ENCODE results near the gene COQ9.
"Not testable (repeated sequence)": the region's sequence is repeated elsewhere in the genome, so short reads cannot be mapped to it uniquely, and the experiment has no call there.

The COQ9 gene

GRCh38 chr16:57447186-57447962 lies at the start of gene COQ9, which contains the start of gene CIAPIN1:
COQ9 (plus strand) TSS chr16:57447479; CDS start chr16:57447506, 27 bp downstream.
CIAPIN1 (minus strand) TSS chr16:57447385; CDS start chr16:57440928, 6,457 bp downstream.
- peak; percentile 48 for DNase-seq

- DNase-seq, result not testable (repeated sequence)
Measured at GRCh38 chr16:57397493-57397892, 49.8 kb upstream of the COQ9 start.

GRCh38 chr16:57401943-57402640 lies 45.2 kb upstream of the COQ9 start:
- no peak for DNase-seq

DNA sequence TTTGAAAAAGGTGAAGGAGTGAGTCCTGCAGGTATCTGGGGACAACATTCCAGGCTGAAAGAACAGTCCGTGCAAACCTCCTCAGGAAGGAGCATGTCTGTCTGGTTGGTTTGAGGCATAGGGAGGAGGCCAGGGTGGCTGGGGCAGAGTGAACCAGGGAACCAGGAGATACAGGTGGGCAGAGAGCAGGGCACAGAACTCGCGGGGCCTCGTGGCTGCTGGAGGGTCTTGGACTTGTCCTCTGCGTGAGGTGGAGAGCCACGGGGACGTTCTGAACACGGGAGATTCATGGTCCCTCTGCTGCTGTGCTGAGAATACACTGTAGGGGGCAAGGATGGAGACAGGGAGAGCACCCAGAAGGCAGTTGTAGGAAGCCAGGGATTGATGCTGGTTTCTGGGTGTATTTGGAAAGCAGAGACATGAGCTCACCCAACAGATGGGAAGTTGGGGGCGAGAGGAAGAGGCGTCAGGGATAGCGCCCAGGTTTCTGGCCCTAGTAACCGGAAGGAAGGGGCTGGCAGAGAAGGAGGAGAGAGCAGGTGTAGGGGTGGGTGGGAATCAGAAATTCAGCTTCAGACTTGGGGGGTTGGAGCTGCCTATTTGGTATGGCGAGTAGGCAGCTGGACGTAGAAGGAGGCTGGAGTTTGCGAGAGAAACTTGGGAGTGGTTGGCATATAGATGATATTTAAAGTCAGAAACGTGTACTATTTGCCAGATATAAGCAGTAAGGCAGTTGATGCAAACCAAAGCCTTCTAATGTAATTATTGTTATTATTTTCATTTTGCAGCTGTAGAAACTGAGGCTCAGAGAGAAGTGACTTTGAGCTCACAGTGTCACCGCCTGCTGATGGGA lies 43.1 kb upstream of the COQ9 start, which contains the start of gene CCL17:
Gene CCL17, plus strand, starts transcription at position 803 of the 853 bp plus-strand sequence. CDS start 9,166 bp downstream, outside the sequence.
- DNase-seq, result no peak

DNA sequence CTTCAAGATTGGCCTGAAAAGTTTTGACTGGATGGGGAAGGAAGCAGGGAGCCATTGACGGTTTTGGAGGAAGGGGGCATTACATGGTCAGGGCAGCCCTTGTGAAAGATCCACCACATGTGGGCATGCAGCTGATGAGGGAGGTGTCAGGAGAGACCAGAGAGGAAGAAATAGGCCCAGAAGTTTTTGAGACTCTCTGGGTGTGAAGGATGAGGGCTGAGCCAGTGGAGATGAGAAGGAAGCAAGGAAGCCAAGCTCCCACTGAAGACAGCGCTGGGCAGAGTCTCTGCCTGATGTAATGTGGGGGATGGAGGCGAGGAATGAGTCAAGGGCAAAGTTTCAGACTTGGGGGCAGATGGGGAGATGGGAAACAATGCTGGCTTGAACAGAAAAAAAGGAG lies 42.2 kb upstream of the COQ9 start:
- no peak for DNase-seq

GRCh38 chr16:57406881-57407280 lies 40.4 kb upstream of the COQ9 start:
- DNase-seq, result no peak

- no peak for DNase-seq
Measured at GRCh38 chr16:57407521-57408353, 39.5 kb upstream of the COQ9 start.

- no peak for DNase-seq
Measured at GRCh38 chr16:57409065-57409464, 38.2 kb upstream of the COQ9 start.

GRCh38 chr16:57409870-57410587 lies 37.2 kb upstream of the COQ9 start:
- DNase-seq, result no peak

DNA sequence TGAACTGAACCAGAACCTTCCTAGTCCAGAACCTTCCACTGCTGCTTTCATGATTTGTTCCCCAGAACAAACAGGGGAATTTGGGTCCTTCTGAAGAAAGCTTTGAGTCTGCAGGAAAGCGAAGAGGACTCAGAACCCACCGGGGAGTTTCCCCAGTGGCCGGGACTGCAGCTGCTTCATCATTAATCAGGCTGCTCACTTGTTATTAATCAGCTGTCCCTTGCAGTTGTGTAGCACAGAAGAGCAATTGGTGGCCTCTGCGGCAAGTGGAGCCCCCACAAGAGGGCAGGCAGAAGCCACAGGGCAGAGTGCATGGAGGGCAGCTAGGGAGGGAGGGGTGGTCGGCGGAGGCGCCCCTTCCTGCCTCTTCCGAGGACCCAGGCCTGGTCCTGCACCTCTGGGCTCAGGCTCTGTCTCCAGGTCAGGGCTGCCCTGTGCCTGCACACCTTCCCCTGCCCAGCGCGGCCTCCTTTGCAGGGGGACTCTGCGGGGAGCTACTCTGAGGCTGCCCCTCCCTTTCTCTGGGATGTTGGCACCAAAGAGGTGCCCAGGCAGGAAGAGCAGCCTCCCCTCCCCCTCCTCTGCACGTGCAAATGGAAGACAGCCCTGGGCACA lies 35.8 kb upstream of the COQ9 start:
- DNase-seq, result no peak

DNA sequence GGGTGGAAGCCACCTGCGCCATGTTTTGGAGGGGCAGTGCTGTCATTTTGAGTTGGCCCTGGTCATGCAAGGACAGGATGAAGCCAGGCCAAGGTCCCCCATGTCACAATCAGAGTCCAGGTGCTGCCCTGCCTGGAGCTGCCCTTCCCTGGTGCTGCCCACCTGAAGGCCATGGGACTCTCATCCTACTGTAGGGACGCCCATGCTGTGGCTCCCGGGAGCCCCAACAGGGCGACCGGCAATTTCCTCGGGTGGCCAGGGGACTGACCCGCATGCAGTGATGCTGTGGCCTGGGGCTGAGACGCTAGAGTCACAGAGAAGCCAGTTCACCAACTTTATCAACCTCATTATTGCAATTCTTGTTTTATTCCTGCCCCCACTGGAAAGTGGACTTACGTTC lies 34.7 kb upstream of the COQ9 start:
- DNase-seq, result no peak

- no peak for DNase-seq
Measured at GRCh38 chr16:57413301-57413730, 34.0 kb upstream of the COQ9 start.

GRCh38 chr16:57413733-57414132 lies 33.5 kb upstream of the COQ9 start:
- DNase-seq, result no peak

DNA sequence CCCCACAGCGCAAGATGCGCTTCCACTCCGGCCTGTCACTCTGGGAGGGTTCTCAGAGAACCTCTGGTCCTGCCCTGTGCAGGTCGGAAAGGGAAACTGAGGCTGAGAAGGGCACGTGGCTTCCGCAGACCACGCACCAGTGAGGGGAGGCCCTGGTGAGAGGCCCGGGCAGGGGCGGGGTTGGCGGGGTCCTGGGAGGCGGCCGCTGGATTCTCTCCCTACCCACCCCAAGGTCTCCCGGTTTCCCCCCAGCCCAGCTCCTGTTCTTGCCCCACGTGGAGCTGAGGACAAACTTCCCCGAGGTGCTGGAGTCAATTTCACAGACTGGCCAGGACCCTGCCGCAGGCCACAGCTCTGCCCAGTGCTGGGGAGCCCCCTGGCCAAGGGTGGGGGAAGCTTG lies 31.2 kb upstream of the COQ9 start:
- no peak for DNase-seq

- no peak for DNase-seq
Measured at GRCh38 chr16:57419506-57419905, 27.8 kb upstream of the COQ9 start.

DNA sequence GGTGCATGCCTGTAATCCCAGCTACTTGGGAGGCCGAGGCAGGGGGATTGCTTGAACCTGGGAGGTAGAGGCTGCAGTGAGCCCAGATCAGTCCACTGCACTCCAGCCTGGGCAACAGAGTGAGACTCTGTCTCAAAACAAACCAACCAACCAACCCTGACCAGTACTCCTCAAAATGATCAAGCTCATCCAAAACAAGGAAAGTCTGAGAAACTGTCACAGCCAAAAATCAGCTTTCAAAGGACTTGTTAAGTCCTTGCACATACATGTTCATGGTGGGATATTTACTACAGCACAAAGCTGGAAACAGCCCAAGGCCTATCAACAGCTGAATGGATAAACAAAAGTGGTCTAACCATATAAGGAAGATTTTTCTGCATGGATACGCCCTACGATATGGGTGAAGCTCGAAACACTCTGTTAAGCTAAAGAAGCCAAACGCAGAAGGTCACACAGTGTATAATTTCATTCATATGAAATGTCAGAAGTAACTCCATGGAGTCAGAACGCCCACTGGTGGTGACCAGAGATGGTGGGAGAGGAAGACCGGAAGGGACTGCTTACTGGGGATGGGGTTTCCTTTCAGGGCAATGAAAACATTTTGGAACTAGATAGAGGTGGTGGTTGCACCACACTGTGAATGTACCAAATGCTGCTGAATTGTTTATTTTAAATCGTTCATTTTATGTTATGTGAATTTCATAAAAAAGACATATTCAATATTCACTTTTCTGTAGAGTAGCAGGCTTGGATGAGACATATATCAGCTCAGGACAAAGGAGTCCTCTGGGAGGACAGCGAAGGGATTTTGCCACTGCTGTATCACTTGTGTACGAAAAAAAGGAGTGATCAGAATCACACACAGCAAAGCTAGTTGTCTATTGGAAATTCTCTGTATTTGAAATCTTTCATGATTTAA lies 25.0 kb upstream of the COQ9 start:
- no peak for DNase-seq

DNA sequence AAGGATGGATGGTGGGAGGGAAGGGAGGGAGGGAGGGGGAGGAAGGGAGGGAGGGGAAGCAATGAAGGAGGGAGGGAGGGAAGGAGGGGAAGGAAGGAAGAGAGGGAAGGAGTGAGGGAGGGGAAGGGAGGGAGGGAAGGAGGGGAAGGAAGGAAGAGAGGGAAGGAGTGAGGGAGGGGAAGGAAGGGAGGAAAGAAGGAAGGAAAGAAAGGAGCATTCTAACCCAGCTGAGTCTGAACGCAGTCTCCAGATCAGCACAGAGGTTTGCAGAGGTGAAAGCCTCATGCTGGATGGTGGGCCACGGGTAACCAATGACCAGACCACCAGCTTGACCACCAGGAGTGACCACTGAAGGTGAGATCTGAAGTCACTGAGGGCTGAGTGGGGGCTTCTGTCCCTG lies 24.1 kb upstream of the COQ9 start:
- DNase-seq, result no peak

GRCh38 chr16:57424583-57424982 lies 22.7 kb upstream of the COQ9 start:
- DNase-seq, result no peak

- DNase-seq, result no peak
Measured at GRCh38 chr16:57426356-57426755, 20.9 kb upstream of the COQ9 start.

GRCh38 chr16:57427307-57427706 lies 20.0 kb upstream of the COQ9 start:
- DNase-seq, result no peak

Data from GOT3 (cell line).